Measurements from ENCODE around the gene AEBP1.

AEBP1 gene

GRCh38 chr7:44148961-44149536 is 44.9 kb downstream of the AEBP1 start:
- CTCF ChIA-PET, result no interaction called here
- Mint-ChIP-seq H3K36me3 (no peaks in the 10 kb centered on the region), H3K4me1 (peaks cover 16% of the 10 kb centered on the region), H3K4me3 (no peak overlapping the region), H3K27ac (no peak overlapping the region), H3K9me3 (no peaks in the 10 kb centered on the region), H3K27me3 (peaks cover 45% of the 10 kb centered on the region)
- DNase-seq, result peak; percentile 9

- H3K4me3 Mint-ChIP-seq, result no peak overlapping the region
- H3K36me3 Mint-ChIP-seq, result no peaks in the 10 kb centered on the region
- peaks cover 16% of the 10 kb centered on the region for H3K4me1 Mint-ChIP-seq
- DNase-seq, result peak; percentile 5
- H3K9me3 Mint-ChIP-seq, result no peaks in the 10 kb centered on the region
- no peak overlapping the region for H3K27ac Mint-ChIP-seq
- CTCF ChIA-PET, result no interaction called here
- H3K27me3 Mint-ChIP-seq, result peaks cover 38% of the 10 kb centered on the region
Measured at GRCh38 chr7:44149571-44150465, 45.7 kb downstream of the AEBP1 start.

GRCh38 chr7:44150466-44150832 is 46.3 kb downstream of the AEBP1 start:
- DNase-seq, result peak; percentile 14
- H3K27ac Mint-ChIP-seq, result no peak overlapping the region

GRCh38 chr7:44150966-44151941 is 47.1 kb downstream of the AEBP1 start:
- no peaks in the 10 kb centered on the region for H3K36me3 Mint-ChIP-seq
- H3K27ac Mint-ChIP-seq, result no peak overlapping the region
- no peaks in the 10 kb centered on the region for H3K9me3 Mint-ChIP-seq
- peaks cover 5% of the 10 kb centered on the region for H3K4me1 Mint-ChIP-seq
- H3K4me3 Mint-ChIP-seq, result no peak overlapping the region
- peaks cover 29% of the 10 kb centered on the region for H3K27me3 Mint-ChIP-seq
- peak; percentile 14 for DNase-seq
- CTCF ChIA-PET, result no interaction called here

More at GRCh38 chr7:44150466-44150832, 46.3 kb downstream of the AEBP1 start:
- peaks cover 36% of the 10 kb centered on the region for H3K27me3 Mint-ChIP-seq
- H3K9me3 Mint-ChIP-seq, result no peaks in the 10 kb centered on the region
- H3K36me3 Mint-ChIP-seq, result no peaks in the 10 kb centered on the region
- CTCF ChIA-PET, result no interaction called here
- H3K4me1 Mint-ChIP-seq, result peaks cover 11% of the 10 kb centered on the region
- H3K4me3 Mint-ChIP-seq, result no peak overlapping the region

- Mint-ChIP-seq H3K4me1 (no peaks in the 10 kb centered on the region), H3K27ac (no peak overlapping the region), H3K4me3 (no peak overlapping the region), H3K27me3 (peaks cover 23% of the 10 kb centered on the region), H3K36me3 (no peaks in the 10 kb centered on the region), H3K9me3 (no peaks in the 10 kb centered on the region)
- peak; percentile 8 for DNase-seq
- CTCF ChIA-PET, result no interaction called here
Measured at GRCh38 chr7:44151956-44152355, 47.8 kb downstream of the AEBP1 start.

- Mint-ChIP-seq H3K27me3 (peaks cover 11% of the 10 kb centered on the region), H3K4me3 (no peak overlapping the region)
- no peak for DNase-seq
Measured at GRCh38 chr7:44152971-44153947, 49.1 kb downstream of the AEBP1 start.

GRCh38 chr7:44153948-44154335 is 49.8 kb downstream of the AEBP1 start:
- Mint-ChIP-seq H3K4me1 (no peaks in the 10 kb centered on the region), H3K36me3 (no peaks in the 10 kb centered on the region), H3K4me3 (no peak overlapping the region), H3K9me3 (no peaks in the 10 kb centered on the region), H3K27ac (no peak overlapping the region), H3K27me3 (peaks cover 8% of the 10 kb centered on the region)
- DNase-seq, result no peak
- CTCF ChIA-PET, result interaction anchor here (1.2 kb wide), 1 partner anchor 12 kb away, joined by 3 read pairs; no protein-coding TSS in a partner anchor

More at GRCh38 chr7:44152971-44153947, 49.1 kb downstream of the AEBP1 start:
- Mint-ChIP-seq H3K9me3 (no peaks in the 10 kb centered on the region), H3K27ac (no peak overlapping the region), H3K36me3 (no peaks in the 10 kb centered on the region), H3K4me1 (no peaks in the 10 kb centered on the region)
- CTCF ChIA-PET, result no interaction called here

GRCh38 chr7:44154703-44155102 is 50.6 kb downstream of the AEBP1 start:
- Mint-ChIP-seq H3K27ac (no peak overlapping the region), H3K36me3 (no peaks in the 10 kb centered on the region), H3K9me3 (no peaks in the 10 kb centered on the region), H3K4me1 (no peaks in the 10 kb centered on the region), H3K27me3 (peaks cover 9% of the 10 kb centered on the region), H3K4me3 (no peak overlapping the region)
- no peak for DNase-seq
- CTCF ChIA-PET, result interaction anchor here (1.2 kb wide), 1 partner anchor 13 kb away, joined by 3 read pairs; no protein-coding TSS in a partner anchor

GRCh38 chr7:44155191-44156185 is 51.3 kb downstream of the AEBP1 start:
- Mint-ChIP-seq H3K4me1 (no peaks in the 10 kb centered on the region), H3K27ac (no peak overlapping the region), H3K9me3 (no peaks in the 10 kb centered on the region), H3K27me3 (peaks cover 12% of the 10 kb centered on the region), H3K36me3 (no peaks in the 10 kb centered on the region), H3K4me3 (no peak overlapping the region)
- CTCF ChIA-PET, result interaction anchor here (1.2 kb wide), 1 partner anchor 14 kb away, joined by 3 read pairs; no protein-coding TSS in a partner anchor
- DNase-seq, result peak; percentile 15

GRCh38 chr7:44156453-44157010 is 52.4 kb downstream of the AEBP1 start:
- Mint-ChIP-seq H3K36me3 (no peaks in the 10 kb centered on the region), H3K27ac (no peak overlapping the region), H3K4me1 (no peaks in the 10 kb centered on the region), H3K27me3 (peaks cover 17% of the 10 kb centered on the region), H3K9me3 (no peaks in the 10 kb centered on the region), H3K4me3 (no peak overlapping the region)
- peak; percentile 14 for DNase-seq
- CTCF ChIA-PET, result no interaction called here

- Mint-ChIP-seq H3K9me3 (no peaks in the 10 kb centered on the region), H3K36me3 (no peaks in the 10 kb centered on the region), H3K27ac (no peak overlapping the region), H3K4me1 (no peaks in the 10 kb centered on the region), H3K27me3 (peaks cover 21% of the 10 kb centered on the region), H3K4me3 (no peak overlapping the region)
- CTCF ChIA-PET, result no interaction called here
- DNase-seq, result peak; percentile 14
Measured at GRCh38 chr7:44157116-44158080, 53.3 kb downstream of the AEBP1 start.

All from activated naive CD4-positive, alpha-beta T cell treated with anti-CD3 and anti-CD28 coated beads, Interleukin-2, amount 10 ng/mL, durations not matched to agents 7 days and 5 days (primary cell).